Neural cell (in vitro differentiated cells): ENCODE data around the gene PUSL1.

ENCODE experiments used
- CTCF ChIP-seq: fragments of 450-650 bp; IDR thresholded peaks from 2 replicates; pipeline ENCODE4 v1.5.1; 2014; ENCODE audit warnings: antibody characterized with exemption, mild to moderate bottlenecking, moderate library complexity; ENCODE audit not compliant: poor library complexity, severe bottlenecking
- EP300 ChIP-seq: fragments of 450-650 bp; conservative IDR thresholded peaks from 2 replicates; pipeline ENCODE4 v1.6.1; 2014; ENCODE audit warnings: antibody characterized with exemption, mild to moderate bottlenecking, moderate library complexity; ENCODE audit not compliant: poor library complexity, severe bottlenecking
- POLR2AphosphoS5 ChIP-seq: IDR thresholded peaks from 2 replicates; pipeline ENCODE4 v1.6.1; 2012
- RAD21 ChIP-seq: fragments of 450-650 bp; conservative IDR thresholded peaks from 2 replicates; pipeline ENCODE4 v1.6.1; 2014; ENCODE audit warnings: antibody characterized with exemption, mild to moderate bottlenecking, moderate library complexity
- SMC3 ChIP-seq: fragments of 450-650 bp; conservative IDR thresholded peaks from 2 replicates; pipeline ENCODE4 v1.6.1; 2014; ENCODE audit warnings: antibody characterized with exemption, mild to moderate bottlenecking, moderate library complexity; ENCODE audit not compliant: poor library complexity
- TAF1 ChIP-seq: IDR thresholded peaks from 2 replicates; pipeline ENCODE4 v1.6.1; 2012; ENCODE audit warnings: low read depth

GRCh38 chr1:1333551-1334241 lies 25.3 kb downstream of the PUSL1 start:
- TF ChIP-seq SMC3 (no peak), CTCF (no peak), POLR2AphosphoS5 (no peak), RAD21 (no peak), EP300 (no peak), TAF1 (no peak)
